Suprapubic skin (tissue), 4 donors: ENCODE data around the gene THSD7A. TPM values are rescaled to one million over a fixed set of nuclear protein-coding genes. Genes with fewer than 3 reads are reported as not detected.

Source experiments
- DNase-seq, 2 donors: peaks; one replicate each; pipeline ENCODE4 v3.0.0-alpha.2; 2019; ENCODE audit warnings: low spot score in 2 of 2
- H3K27ac ChIP-seq: fragments of 200-600 bp; sonication (generic); one replicate; pipeline ENCODE4 v1.5.1; 2019
- H3K27me3 ChIP-seq: fragments of 200-600 bp; sonication (generic); one replicate; pipeline ENCODE4 v1.5.1; 2019
- H3K36me3 ChIP-seq: fragments of 200-600 bp; sonication (generic); one replicate; pipeline ENCODE4 v1.5.1; 2019
- H3K4me1 ChIP-seq: fragments of 200-600 bp; sonication (generic); one replicate; pipeline ENCODE4 v1.5.1; 2019
- H3K4me3 ChIP-seq: fragments of 200-600 bp; sonication (generic); one replicate; pipeline ENCODE4 v1.5.1; 2019; ENCODE audit warnings: mild to moderate bottlenecking
- H3K9me3 ChIP-seq: fragments of 200-600 bp; sonication (generic); one replicate; pipeline ENCODE4 v1.5.1; 2019
- EP300 ChIP-seq: sonication (generic); formaldehyde crosslinking; IDR thresholded peaks from one replicate; pipeline ENCODE4 v1.6.1; 2017; ENCODE audit warnings: antibody characterized with exemption
- POLR2A ChIP-seq, 2 donors: fragments of 450-650 bp; IDR thresholded peaks; one replicate each; pipeline ENCODE4 v1.6.1; 2017; ENCODE audit warnings: antibody characterized with exemption in 2 of 2, mild to moderate bottlenecking in 2 of 2, moderate library complexity in 2 of 2
- POLR2AphosphoS5 ChIP-seq, 3 donors: sonication (generic); formaldehyde crosslinking; IDR thresholded peaks; one replicate each; pipeline ENCODE4 v1.6.1; 2017; ENCODE audit warnings: antibody characterized with exemption in 3 of 3
- WGBS: methylation state at CpG from one replicate; pipeline ENCODE4 v1.1.5; 2018; 5-methylcytosine and 5-hydroxymethylcytosine counted together
- total RNA-seq, 4 donors: library from RNA; depleted of rRNA; stranded (reverse); fragments of >200 nt; gene quantifications; one replicate each; pipeline ENCODE4 v1.1.0, GENCODE V29; 2016
- TF ChIP-seq, protein P1 (sequence below), 2 donors: fragments of 200-600 bp in 1 of 2; fragments of 450-650 bp in 1 of 2; sonication (generic) in 1 of 2; IDR thresholded peaks; one replicate each; pipeline ENCODE4 v1.5.1; 2016 to 2019; ENCODE audit warnings: antibody characterized with exemption in 2 of 2, mild to moderate bottlenecking in 1 of 2, moderate library complexity in 1 of 2

THSD7A gene
- total RNA-seq, 4 donors from 2014 or later, result 0.42 to 5.4 (median 1.2) TPM

DNA sequence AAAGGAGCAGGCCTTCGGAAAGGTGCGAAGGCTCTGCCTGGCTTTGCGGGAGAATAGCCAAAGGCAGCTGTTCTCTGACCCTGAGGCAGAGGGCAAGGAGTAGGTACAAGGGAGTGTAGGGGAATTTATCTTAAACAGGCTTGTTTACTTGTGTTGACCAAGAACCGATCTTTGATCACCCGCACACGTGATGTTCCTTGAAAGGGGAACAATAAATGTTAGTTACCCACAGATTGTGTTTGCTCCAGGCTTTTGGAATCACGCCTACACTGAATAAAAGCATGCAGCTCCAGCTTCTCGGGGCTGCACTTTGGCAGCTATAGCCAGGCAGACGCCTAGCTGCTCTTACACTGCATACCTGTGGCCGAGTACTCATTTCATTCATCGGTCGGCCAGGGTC lies 437.6 kb downstream of the THSD7A start:
- no peak overlapping the region for H3K4me3 ChIP-seq
- H3K27ac ChIP-seq, result no peak overlapping the region
- no peaks in the 10 kb centered on the region for H3K36me3 ChIP-seq
- no peaks in the 10 kb centered on the region for H3K9me3 ChIP-seq
- no peak for TF ChIP-seq POLR2AphosphoS5 (IDR thresholded peaks at IDR 0.05)
- TF ChIP-seq, protein P1, sequence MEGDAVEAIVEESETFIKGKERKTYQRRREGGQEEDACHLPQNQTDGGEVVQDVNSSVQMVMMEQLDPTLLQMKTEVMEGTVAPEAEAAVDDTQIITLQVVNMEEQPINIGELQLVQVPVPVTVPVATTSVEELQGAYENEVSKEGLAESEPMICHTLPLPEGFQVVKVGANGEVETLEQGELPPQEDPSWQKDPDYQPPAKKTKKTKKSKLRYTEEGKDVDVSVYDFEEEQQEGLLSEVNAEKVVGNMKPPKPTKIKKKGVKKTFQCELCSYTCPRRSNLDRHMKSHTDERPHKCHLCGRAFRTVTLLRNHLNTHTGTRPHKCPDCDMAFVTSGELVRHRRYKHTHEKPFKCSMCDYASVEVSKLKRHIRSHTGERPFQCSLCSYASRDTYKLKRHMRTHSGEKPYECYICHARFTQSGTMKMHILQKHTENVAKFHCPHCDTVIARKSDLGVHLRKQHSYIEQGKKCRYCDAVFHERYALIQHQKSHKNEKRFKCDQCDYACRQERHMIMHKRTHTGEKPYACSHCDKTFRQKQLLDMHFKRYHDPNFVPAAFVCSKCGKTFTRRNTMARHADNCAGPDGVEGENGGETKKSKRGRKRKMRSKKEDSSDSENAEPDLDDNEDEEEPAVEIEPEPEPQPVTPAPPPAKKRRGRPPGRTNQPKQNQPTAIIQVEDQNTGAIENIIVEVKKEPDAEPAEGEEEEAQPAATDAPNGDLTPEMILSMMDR (IDR thresholded peaks at IDR 0.05), result no peak
- no peak for TF ChIP-seq POLR2A (IDR thresholded peaks at IDR 0.05)
- TF ChIP-seq EP300, result no peak
- no peak for DNase-seq
- H3K4me1 ChIP-seq, result no peaks in the 10 kb centered on the region
- no peaks in the 10 kb centered on the region for H3K27me3 ChIP-seq
- WGBS, result 87% methylated on average over 12 of the region's 12 CpGs

DNA sequence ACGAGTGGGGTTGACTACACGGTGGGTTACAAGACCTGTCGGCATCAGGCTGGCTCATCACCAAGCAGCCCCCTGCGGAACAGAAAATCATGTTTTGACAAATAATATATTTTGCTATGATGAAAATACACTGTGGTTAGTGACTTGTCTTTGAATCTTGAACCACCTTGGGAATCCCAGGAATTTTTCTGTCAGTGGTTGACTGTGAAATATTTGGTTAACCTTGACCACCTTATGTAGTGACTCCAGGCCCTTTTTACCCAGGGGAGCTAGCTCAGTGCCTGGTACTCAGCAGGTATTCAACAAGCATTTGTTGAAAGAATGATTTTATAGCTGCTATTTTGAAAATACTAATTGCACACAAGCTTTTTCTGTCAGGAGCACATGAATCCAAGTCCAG lies 452.4 kb downstream of the THSD7A start:
- H3K27me3 ChIP-seq, result no peaks in the 10 kb centered on the region
- no peaks in the 10 kb centered on the region for H3K4me1 ChIP-seq
- no peak for TF ChIP-seq POLR2A (IDR thresholded peaks at IDR 0.05)
- no peak for TF ChIP-seq POLR2AphosphoS5 (IDR thresholded peaks at IDR 0.05)
- TF ChIP-seq, protein P1 (IDR thresholded peaks at IDR 0.05), result no peak
- TF ChIP-seq EP300, result no peak
- H3K36me3 ChIP-seq, result no peaks in the 10 kb centered on the region
- H3K4me3 ChIP-seq, result no peak overlapping the region
- 78% methylated on average over 4 of the region's 4 CpGs for WGBS
- no peak for DNase-seq
- H3K9me3 ChIP-seq, result no peaks in the 10 kb centered on the region
- no peak overlapping the region for H3K27ac ChIP-seq

DNA sequence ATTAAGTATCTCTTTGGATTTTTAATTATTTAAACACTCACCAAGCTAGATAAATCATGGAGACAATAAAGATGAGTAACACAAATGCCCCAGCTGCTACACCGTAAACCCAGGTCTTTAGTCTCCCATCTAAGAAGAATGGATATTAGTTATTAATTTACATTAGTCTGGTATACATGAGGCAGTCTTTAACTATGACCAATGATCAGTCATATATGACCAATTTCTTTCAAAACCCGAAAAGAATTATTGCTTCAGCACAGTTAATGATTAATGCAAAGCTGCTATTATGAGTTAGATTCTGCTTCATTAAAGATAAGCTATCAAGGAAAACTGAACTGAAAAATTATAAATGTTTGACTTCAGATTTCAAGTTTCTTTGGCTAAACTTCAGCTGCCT lies 455.5 kb downstream of the THSD7A start:
- DNase-seq, result no peak

DNA sequence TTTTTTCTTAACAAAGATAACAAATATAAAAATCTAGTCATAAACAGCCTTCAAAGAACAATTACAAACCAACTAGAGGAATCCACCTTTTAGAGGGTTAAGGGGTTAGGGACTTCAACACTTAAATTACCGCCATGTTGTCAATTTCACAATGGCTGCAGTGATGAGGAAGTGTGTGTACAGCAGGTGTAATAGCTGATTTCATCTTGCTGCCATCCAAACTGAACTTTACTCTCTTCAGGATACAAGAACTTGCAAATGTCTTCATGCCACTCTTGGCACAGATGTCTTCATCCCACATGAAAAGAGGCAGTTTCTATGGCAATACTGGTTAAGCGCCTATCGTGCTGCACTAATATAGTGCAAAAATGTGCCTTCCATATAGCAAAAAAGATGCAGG lies 457.4 kb downstream of the THSD7A start:
- no peak for TF ChIP-seq POLR2AphosphoS5 (IDR thresholded peaks at IDR 0.05)
- TF ChIP-seq POLR2A (IDR thresholded peaks at IDR 0.05), result no peak
- no peak for TF ChIP-seq EP300
- TF ChIP-seq, protein P1 (IDR thresholded peaks at IDR 0.05), result no peak
- no peak overlapping the region for H3K27ac ChIP-seq
- no peaks in the 10 kb centered on the region for H3K9me3 ChIP-seq
- no peaks in the 10 kb centered on the region for H3K4me1 ChIP-seq
- no peak for DNase-seq
- 92% methylated on average over 3 of the region's 3 CpGs for WGBS
- no peaks in the 10 kb centered on the region for H3K27me3 ChIP-seq
- no peak overlapping the region for H3K4me3 ChIP-seq
- H3K36me3 ChIP-seq, result no peaks in the 10 kb centered on the region

More for the DNA sequence above, 455.5 kb downstream of the THSD7A start:
- Histone ChIP-seq H3K36me3 (no peaks in the 10 kb centered on the region), H3K9me3 (no peaks in the 10 kb centered on the region), H3K27me3 (no peaks in the 10 kb centered on the region), H3K4me1 (no peaks in the 10 kb centered on the region), H3K4me3 (no peak overlapping the region), H3K27ac (no peak overlapping the region)
- no peak for TF ChIP-seq POLR2A (IDR thresholded peaks at IDR 0.05)
- 94% methylated on average over 2 of the region's 2 CpGs for WGBS

DNA sequence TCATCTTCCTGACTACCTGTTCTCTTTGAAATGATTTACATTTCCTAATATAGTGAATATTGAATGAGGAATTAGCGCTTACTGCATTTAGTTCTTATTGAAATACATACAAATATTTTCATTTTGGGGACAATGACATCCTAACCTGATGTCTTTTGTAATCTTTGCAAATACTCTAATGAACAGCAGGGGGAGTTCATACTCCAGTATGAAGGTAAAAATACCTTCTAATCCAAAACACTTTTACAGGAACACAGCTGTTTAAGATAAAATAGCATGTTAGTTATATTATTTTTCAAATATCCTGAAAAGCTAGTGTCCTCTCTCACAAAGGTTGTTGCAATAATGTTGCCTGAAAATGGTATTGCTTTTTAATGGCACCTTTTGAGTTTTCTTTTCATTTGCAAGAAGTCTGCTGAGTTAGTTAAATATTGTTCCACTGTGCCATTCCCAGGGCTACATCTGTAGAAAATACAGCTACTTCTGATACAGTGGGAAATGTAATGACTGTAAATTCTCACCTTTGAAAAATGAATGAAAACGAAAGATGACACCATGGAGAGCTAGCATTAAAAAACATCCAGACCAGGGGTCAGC lies 458.4 kb downstream of the THSD7A start:
- Histone ChIP-seq H3K27me3 (no peaks in the 10 kb centered on the region), H3K4me1 (no peaks in the 10 kb centered on the region), H3K9me3 (no peaks in the 10 kb centered on the region), H3K36me3 (no peaks in the 10 kb centered on the region), H3K4me3 (no peak overlapping the region), H3K27ac (no peak overlapping the region)
- 78% methylated on average over 2 of the region's 2 CpGs for WGBS
- TF ChIP-seq EP300, result no peak
- TF ChIP-seq, protein P1 (IDR thresholded peaks at IDR 0.05), result peak in 1 of 2 donors; percentile 15
- DNase-seq, result no peak

- TF ChIP-seq EP300 (no peak), POLR2A (IDR thresholded peaks at IDR 0.05) (no peak), POLR2AphosphoS5 (IDR thresholded peaks at IDR 0.05) (no peak)
- TF ChIP-seq, protein P1 (IDR thresholded peaks at IDR 0.05), result no peak
- Histone ChIP-seq H3K4me1 (no peaks in the 10 kb centered on the region), H3K9me3 (no peaks in the 10 kb centered on the region), H3K4me3 (no peak overlapping the region), H3K27ac (no peak overlapping the region), H3K36me3 (no peaks in the 10 kb centered on the region), H3K27me3 (no peaks in the 10 kb centered on the region)
- WGBS, result 81% methylated on average over 1 of the region's 1 CpG
- DNase-seq, result no peak
Measured at GRCh38 chr7:11369696-11370095, 462.3 kb downstream of the THSD7A start.
